Activated gamma-delta T cell treated with anti-CD3 and anti-CD28 coated beads, Interleukin-2, amount 50 U/mL, for 16 hours (primary cell): Measurements from ENCODE around the gene MUSTN1.

Source experiments
- DNase-seq: peaks from one replicate; pipeline ENCODE4 v3.0.0-alpha.2; 2020; ENCODE audit warnings: low read depth

The MUSTN1 gene

GRCh38 chr3:52784931-52785590 is 49.8 kb downstream of the MUSTN1 start:
- no peak for DNase-seq

DNA sequence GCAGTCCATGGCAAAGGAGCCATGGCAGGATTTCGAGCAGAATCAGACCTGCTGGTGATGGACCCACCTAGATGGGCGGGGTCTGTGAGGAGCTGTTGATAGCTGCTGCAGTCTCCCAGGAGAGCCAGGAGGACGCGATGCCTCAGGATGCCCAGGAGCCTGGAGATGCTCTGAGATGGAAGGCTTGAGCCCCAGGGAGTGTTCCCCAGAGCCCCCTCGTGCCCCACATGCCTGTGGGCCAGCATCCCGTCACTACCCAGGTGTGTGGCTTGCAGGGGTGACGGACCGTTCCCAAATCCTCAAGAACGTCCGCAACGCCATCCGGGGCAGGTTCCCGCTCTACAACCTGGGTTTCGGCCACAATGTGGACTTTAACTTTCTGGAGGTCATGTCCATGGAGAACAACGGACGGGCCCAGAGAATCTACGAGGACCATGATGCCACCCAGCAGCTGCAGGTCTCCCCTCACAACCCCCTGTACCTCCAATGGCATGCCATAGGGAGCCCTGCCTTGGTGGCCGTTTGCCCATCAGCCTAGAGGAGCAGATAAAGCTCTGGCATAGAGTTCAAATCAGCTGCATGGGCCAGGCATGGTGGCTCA is 50.7 kb downstream of the MUSTN1 start:
- DNase-seq: no peak

GRCh38 chr3:52783211-52783555 is 51.6 kb downstream of the MUSTN1 start:
- DNase-seq: no peak
